ENCODE data around the gene BTBD9.

- TF ChIP-seq ZNF3 (CRISPR knock-in tag; IDR thresholded peaks at IDR 0.05) (no peak), TOE1 (IDR thresholded peaks at IDR 0.05; ENCODE audit: borderline replicate concordance) (no peak), TOE1 (CRISPR knock-in tag; IDR thresholded peaks at IDR 0.05; ENCODE audit: borderline replicate concordance, low read depth) (no peak), POLR2AphosphoS5 (IDR thresholded peaks at IDR 0.05; ENCODE audit: control insufficient read depth, insufficient read depth, low read depth, low read length) (no peak), ZBTB49 (CRISPR knock-in tag; IDR thresholded peaks at IDR 0.05; ENCODE audit: borderline replicate concordance) (no peak), FOXP4 (CRISPR knock-in tag; IDR thresholded peaks at IDR 0.05; ENCODE audit: borderline replicate concordance) (no peak), POLR2A (conservative IDR thresholded peaks at IDR 0.05) (no peak), KDM4B (IDR thresholded peaks at IDR 0.05; ENCODE audit: borderline replicate concordance in 2 of 2, low read depth in 1 of 2) (no peak)
Measured at GRCh38 chr6:38194282-38194572, 445.5 kb downstream of the BTBD9 start.
